NCI-H345 treated with DMSO at 0.1 percent for 48 hours (cell line): ENCODE measurements around the gene ATP4B.

ENCODE experiments used
- DNase-seq: peaks from one replicate; lab custom pipeline; 2025; ENCODE audit not compliant: unreplicated experiment; lab: John Stamatoyannopoulos, UW

ATP4B gene

GRCh38 chr13:113657851-113658741, at the start of gene ATP4B:
ATP4B (minus strand) TSS chr13:113658198; CDS start chr13:113658144, 54 bp downstream.
- no peak for DNase-seq

GRCh38 chr13:113672002-113672651, 14.1 kb upstream of the ATP4B start:
- no peak for DNase-seq

GRCh38 chr13:113671066-113672001, 13.3 kb upstream of the ATP4B start:
- DNase-seq = no peak

GRCh38 chr13:113670541-113670940, 12.5 kb upstream of the ATP4B start:
- DNase-seq = no peak

- DNase-seq = no peak
Observed at GRCh38 chr13:113669755-113670341, 11.8 kb upstream of the ATP4B start.

GRCh38 chr13:113669231-113669754, 11.3 kb upstream of the ATP4B start:
- DNase-seq = no peak

- DNase-seq = no peak
Observed at GRCh38 chr13:113668491-113668971, 10.5 kb upstream of the ATP4B start.

GRCh38 chr13:113667771-113668490, 9.9 kb upstream of the ATP4B start:
- no peak for DNase-seq

- no peak for DNase-seq
Observed at GRCh38 chr13:113666951-113667701, 9.1 kb upstream of the ATP4B start, which contains the start of gene GRK1. GRK1 (plus strand) TSS chr13:113667219; CDS start chr13:113667387, 168 bp downstream.

- DNase-seq = no peak
Observed at GRCh38 chr13:113666329-113666670, 8.3 kb upstream of the ATP4B start.

GRCh38 chr13:113665597-113666328, 7.8 kb upstream of the ATP4B start:
- DNase-seq = no peak

- DNase-seq = no peak
Observed at GRCh38 chr13:113664751-113665596, 7.0 kb upstream of the ATP4B start.

- no peak for DNase-seq
Observed at GRCh38 chr13:113663934-113664333, 5.9 kb upstream of the ATP4B start.

GRCh38 chr13:113661509-113661908, 3.5 kb upstream of the ATP4B start:
- no peak for DNase-seq

- DNase-seq = no peak
Observed at GRCh38 chr13:113660066-113660465, 2.1 kb upstream of the ATP4B start.

GRCh38 chr13:113659337-113659736, 1.3 kb upstream of the ATP4B start:
- DNase-seq = no peak

- no peak for DNase-seq
Observed at GRCh38 chr13:113658836-113659235, 838 bp upstream of the ATP4B start.
